Vagina (tissue), 2 donors: ENCODE results near the gene AP1G2. TPM values are rescaled to one million over a fixed set of nuclear protein-coding genes. Genes with fewer than 3 reads are reported as not detected.
A peak's percentile ranks its signal among the peaks of the same experiment; 100 is the strongest.
"Not testable (repeated sequence)": the region's sequence is repeated elsewhere in the genome, so short reads cannot be mapped to it uniquely, and the experiment has no call there.

ENCODE experiments used
- DNase-seq, 2 donors: peaks; one replicate each; pipeline ENCODE4 v3.0.0-alpha.2; 2017; ENCODE audit errors: extremely low spot score in 2 of 2
- H3K27ac ChIP-seq: fragments of 200-600 bp; sonication (generic); one replicate; pipeline ENCODE4 v1.5.1; 2019
- H3K27me3 ChIP-seq: fragments of 200-600 bp; sonication (generic); one replicate; pipeline ENCODE4 v1.5.1; 2019
- H3K36me3 ChIP-seq, 2 donors: fragments of 200-600 bp; sonication (generic); one replicate each; pipeline ENCODE4 v1.5.1; 2017 to 2019
- H3K4me1 ChIP-seq: fragments of 200-600 bp; sonication (generic); one replicate; pipeline ENCODE4 v1.5.1; 2019
- H3K4me3 ChIP-seq, 2 donors: fragments of 200-600 bp; sonication (generic); 1 replicate in 1 of 2; 2 replicates in 1 of 2; pipeline ENCODE4 v1.5.1; 2016 to 2019
- H3K9me3 ChIP-seq: fragments of 200-600 bp; sonication (generic); one replicate; pipeline ENCODE4 v1.5.1; 2019
- CTCF ChIP-seq, 3 experiments: fragments of 450-650 bp in 2 of 3; fragments of 200-600 bp in 1 of 3; sonication (generic) in 1 of 3; IDR thresholded peaks; one replicate each; pipeline ENCODE4 v1.5.1; 2017 to 2019; ENCODE audit warnings: antibody characterized with exemption in 3 of 3, mild to moderate bottlenecking in 2 of 3, moderate library complexity in 2 of 3
- POLR2A ChIP-seq, 2 donors: fragments of 450-650 bp; IDR thresholded peaks; one replicate each; pipeline ENCODE4 v1.6.1; 2017; ENCODE audit warnings: antibody characterized with exemption in 2 of 2, mild to moderate bottlenecking in 2 of 2, moderate library complexity in 2 of 2
- POLR2AphosphoS5 ChIP-seq, 2 donors: sonication (generic); formaldehyde crosslinking; IDR thresholded peaks; one replicate each; pipeline ENCODE4 v1.9.0; 2017; ENCODE audit warnings: antibody characterized with exemption in 2 of 2, mild to moderate bottlenecking in 2 of 2, low read depth in 1 of 2; ENCODE audit not compliant: insufficient read depth in 1 of 2
- intact Hi-C: fragments of 100-400 bp; cut with DNase I; formaldehyde crosslinking; loops from one replicate; pipeline ENCODE4 v1.15.1; 2023
- total RNA-seq: library from RNA; depleted of rRNA; stranded (reverse); fragments of >200 nt; gene quantifications from one replicate; pipeline ENCODE4 v1.2.3, GENCODE V29; 2016

Gene AP1G2
- total RNA-seq, 1 donor from 2014 or later: 122 TPM

GRCh38 chr14:23590198-23590597 is 22.6 kb upstream of the AP1G2 start:
- no peak overlapping the region for H3K4me3 ChIP-seq
- DNase-seq: no peak
- H3K9me3 ChIP-seq: no peaks in the 10 kb centered on the region
- no peaks in the 10 kb centered on the region for H3K27me3 ChIP-seq
- TF ChIP-seq CTCF (IDR thresholded peaks at IDR 0.05) (no peak), POLR2AphosphoS5 (IDR thresholded peaks at IDR 0.05; ENCODE audit: insufficient read depth in 1 of 2, low read depth in 1 of 2) (no peak), POLR2A (IDR thresholded peaks at IDR 0.05) (no peak)
- no peaks in the 10 kb centered on the region for H3K36me3 ChIP-seq
- no peak overlapping the region for H3K27ac ChIP-seq
- intact Hi-C loops: no loop called here
- H3K4me1 ChIP-seq: no peaks in the 10 kb centered on the region

- H3K4me1 ChIP-seq: no peaks in the 10 kb centered on the region
- DNase-seq: no peak
- no peaks in the 10 kb centered on the region for H3K36me3 ChIP-seq
- no peaks in the 10 kb centered on the region for H3K27me3 ChIP-seq
- intact Hi-C loops: no loop called here
- no peak overlapping the region for H3K27ac ChIP-seq
- H3K9me3 ChIP-seq: no peaks in the 10 kb centered on the region
- TF ChIP-seq POLR2A (IDR thresholded peaks at IDR 0.05) (no peak), POLR2AphosphoS5 (IDR thresholded peaks at IDR 0.05; ENCODE audit: insufficient read depth in 1 of 2, low read depth in 1 of 2) (no peak), CTCF (IDR thresholded peaks at IDR 0.05) (no peak)
- no peak overlapping the region for H3K4me3 ChIP-seq
These were observed 22.0 kb upstream of the AP1G2 start for GRCh38 chr14:23589606-23590005.

- no peak overlapping the region for H3K27ac ChIP-seq
- no peak for DNase-seq
- H3K4me1 ChIP-seq: no peaks in the 10 kb centered on the region
- TF ChIP-seq CTCF (IDR thresholded peaks at IDR 0.05): peak; percentile 25 to 59 (median 31)
- no peak for TF ChIP-seq POLR2AphosphoS5 (IDR thresholded peaks at IDR 0.05; ENCODE audit: insufficient read depth in 1 of 2, low read depth in 1 of 2)
- H3K9me3 ChIP-seq: no peaks in the 10 kb centered on the region
- no peaks in the 10 kb centered on the region for H3K27me3 ChIP-seq
- intact Hi-C loops: no loop called here
- H3K36me3 ChIP-seq: no peaks in the 10 kb centered on the region
- H3K4me3 ChIP-seq: no peak overlapping the region
These were observed 21.4 kb upstream of the AP1G2 start for GRCh38 chr14:23588884-23589598.

GRCh38 chr14:23584527-23585203 is 17.1 kb upstream of the AP1G2 start:
- DNase-seq: peak in 1 of 2 donors; percentile 52
- intact Hi-C loops, H3K27me3 ChIP-seq, H3K4me1 ChIP-seq, H3K9me3 ChIP-seq, H3K36me3 ChIP-seq, H3K27ac ChIP-seq, H3K4me3 ChIP-seq: not testable (repeated sequence)

GRCh38 chr14:23583761-23584526 is 16.4 kb upstream of the AP1G2 start:
- peak in 1 of 2 donors; percentile 29 for DNase-seq
- H3K27me3 ChIP-seq: not testable (repeated sequence)

More at GRCh38 chr14:23583761-23584526, 16.4 kb upstream of the AP1G2 start:
- intact Hi-C loops, H3K36me3 ChIP-seq, H3K4me1 ChIP-seq, H3K27ac ChIP-seq, H3K9me3 ChIP-seq, H3K4me3 ChIP-seq: not testable (repeated sequence)
